H9 (cell line): ENCODE data around the gene HNRNPD. TPM values are rescaled to one million over a fixed set of nuclear protein-coding genes. Genes with fewer than 3 reads are reported as not detected.

Experiments used
- DNase-seq: peaks from one replicate; pipeline ENCODE4 v3.0.0-alpha.2; 2017
- H2AFZ ChIP-seq: one replicate; pipeline ENCODE4 v1.6.1; 2013; ENCODE audit warnings: mild to moderate bottlenecking, low read length, control low read depth, moderate library complexity
- H2AK5ac ChIP-seq: 2 replicates; pipeline ENCODE4 v1.6.1; 2013; ENCODE audit warnings: low read length, control low read depth, mixed read lengths; ENCODE audit not compliant: insufficient read length
- H2BK120ac ChIP-seq: one replicate; pipeline ENCODE4 v1.6.1; 2013; ENCODE audit warnings: low read depth, mild to moderate bottlenecking, low read length, control low read depth, inconsistent platforms; ENCODE audit not compliant: poor library complexity, severe bottlenecking
- H2BK12ac ChIP-seq: 2 replicates; pipeline ENCODE4 v1.6.1; 2013; ENCODE audit warnings: low read length, control low read depth, mixed read lengths, low read depth; ENCODE audit not compliant: insufficient read length
- H2BK15ac ChIP-seq: 2 replicates; pipeline ENCODE4 v1.6.1; 2013; ENCODE audit warnings: low read depth, low read length, control low read depth
- H2BK20ac ChIP-seq: one replicate; pipeline ENCODE4 v1.6.1; 2013; ENCODE audit warnings: low read depth, mild to moderate bottlenecking, low read length, control low read depth, inconsistent platforms; ENCODE audit not compliant: poor library complexity, severe bottlenecking
- H2BK5ac ChIP-seq: 2 replicates; pipeline ENCODE4 v1.6.1; 2013; ENCODE audit warnings: low read length, control low read depth, mixed read lengths; ENCODE audit not compliant: insufficient read length
- H3K14ac ChIP-seq: 2 replicates; pipeline ENCODE4 v1.6.1; 2013; ENCODE audit warnings: low read length, control low read depth; ENCODE audit not compliant: insufficient read depth
- H3K18ac ChIP-seq: 2 replicates; pipeline ENCODE4 v1.6.1; 2013; ENCODE audit warnings: low read depth, mild to moderate bottlenecking, mixed read lengths, low read length, control low read depth; ENCODE audit not compliant: insufficient read length
- H3K23ac ChIP-seq: 2 replicates; pipeline ENCODE4 v1.6.1; 2013; ENCODE audit warnings: low read length, control low read depth, mixed read lengths, low read depth; ENCODE audit not compliant: insufficient read length
- H3K23me2 ChIP-seq: 2 replicates; pipeline ENCODE4 v1.6.1; 2013; ENCODE audit warnings: low read depth, mild to moderate bottlenecking, mixed read lengths, low read length, control low read depth; ENCODE audit not compliant: insufficient read length, poor library complexity, severe bottlenecking
- H3K27ac ChIP-seq: 2 replicates; pipeline ENCODE4 v1.5.1; 2013; ENCODE audit warnings: low read length, control low read depth, mixed read lengths, low read depth; ENCODE audit not compliant: insufficient read length
- H3K27me3 ChIP-seq: 2 replicates; pipeline ENCODE4 v1.6.1; 2013; ENCODE audit warnings: low read length, control low read depth, inconsistent platforms; ENCODE audit not compliant: insufficient read depth
- H3K4ac ChIP-seq: 2 replicates; pipeline ENCODE4 v1.6.1; 2013; ENCODE audit warnings: low read depth, mild to moderate bottlenecking, control low read depth, inconsistent platforms, low read length, moderate library complexity
- H3K4me1 ChIP-seq: 2 replicates; pipeline ENCODE4 v1.6.1; 2013; ENCODE audit warnings: low read length, control low read depth, inconsistent platforms; ENCODE audit not compliant: insufficient read depth
- H3K4me2 ChIP-seq: 2 replicates; pipeline ENCODE4 v1.6.1; 2013; ENCODE audit warnings: low read length, control low read depth, mixed read lengths; ENCODE audit not compliant: insufficient read length, insufficient read depth
- H3K56ac ChIP-seq: 2 replicates; pipeline ENCODE4 v1.6.1; 2013; ENCODE audit warnings: low read depth, mild to moderate bottlenecking, mixed read lengths, low read length, control low read depth; ENCODE audit not compliant: insufficient read length
- H3K79me1 ChIP-seq: 2 replicates; pipeline ENCODE4 v1.6.1; 2013; ENCODE audit warnings: low read depth, mild to moderate bottlenecking, moderate library complexity, low read length, control low read depth, inconsistent platforms; ENCODE audit not compliant: insufficient read depth, poor library complexity, severe bottlenecking
- H3K79me2 ChIP-seq: 2 replicates; pipeline ENCODE4 v1.6.1; 2013; ENCODE audit warnings: low read length, control low read depth, inconsistent platforms; ENCODE audit not compliant: insufficient read depth
- H3K9ac ChIP-seq: 2 replicates; pipeline ENCODE4 v1.6.1; 2013; ENCODE audit warnings: low read length, control low read depth, mixed read lengths; ENCODE audit not compliant: insufficient read length; ENCODE audit errors: extremely low read depth
- H3K9me3 ChIP-seq: one replicate; pipeline ENCODE4 v1.6.1; 2013; ENCODE audit warnings: low read depth, low read length, inconsistent platforms; ENCODE audit not compliant: control insufficient read depth
- H3T11ph ChIP-seq: one replicate; pipeline ENCODE4 v1.6.1; 2013; ENCODE audit warnings: mild to moderate bottlenecking, low read length, control low read depth, inconsistent platforms
- H4K20me1 ChIP-seq: one replicate; pipeline ENCODE4 v1.6.1; 2013; ENCODE audit not compliant: control insufficient read depth, insufficient read length, insufficient read depth
- H4K5ac ChIP-seq: 2 replicates; pipeline ENCODE4 v1.6.1; 2013; ENCODE audit warnings: low read depth, mild to moderate bottlenecking, mixed read lengths, low read length, control low read depth; ENCODE audit not compliant: insufficient read length
- H4K8ac ChIP-seq: replicated peaks from 2 replicates; pipeline ENCODE4 v1.6.1; 2013; ENCODE audit warnings: low read length, control low read depth, mixed read lengths, low read depth; ENCODE audit not compliant: insufficient read length
- H4K91ac ChIP-seq: 2 replicates; pipeline ENCODE4 v1.6.1; 2013; ENCODE audit warnings: low read depth, mild to moderate bottlenecking, moderate library complexity, mixed read lengths, low read length, control low read depth; ENCODE audit not compliant: insufficient read length
- H3K27ac Mint-ChIP-seq, 3 experiments: 2 replicates in 2 of 3; 3 replicates in 1 of 3; pipeline ENCODE4 v1.8.0; 2020 to 2021; ENCODE audit warnings: mixed read lengths in 3 of 3, mild to moderate bottlenecking in 1 of 3, moderate library complexity in 1 of 3
- H3K27me3 Mint-ChIP-seq: 2 replicates; pipeline ENCODE4 v1.8.0; 2021; ENCODE audit warnings: low read depth, mild to moderate bottlenecking, moderate library complexity, mixed read lengths
- H3K36me3 Mint-ChIP-seq, 3 experiments: 2 replicates in 2 of 3; 3 replicates in 1 of 3; pipeline ENCODE4 v1.8.0; 2020 to 2021; ENCODE audit warnings: low read depth in 3 of 3, mixed read lengths in 3 of 3; ENCODE audit not compliant: insufficient read depth in 1 of 3
- H3K4me1 Mint-ChIP-seq, 2 experiments: 2 replicates each; pipeline ENCODE4 v1.8.0; 2020; ENCODE audit warnings: mixed read lengths in 2 of 2
- H3K4me3 Mint-ChIP-seq, 2 experiments: 2 replicates in 1 of 2; 3 replicates in 1 of 2; pipeline ENCODE4 v1.8.0; 2020 to 2021; ENCODE audit warnings: mild to moderate bottlenecking in 2 of 2, mixed read lengths in 2 of 2, moderate library complexity in 1 of 2
- H3K9me3 Mint-ChIP-seq, 2 experiments: 2 replicates in 1 of 2; 3 replicates in 1 of 2; pipeline ENCODE4 v1.8.0; 2020; ENCODE audit warnings: mild to moderate bottlenecking in 2 of 2, mixed read lengths in 2 of 2, moderate library complexity in 1 of 2
- CTCF ChIP-seq: fragments of 200-600 bp; sonication (generic); conservative IDR thresholded peaks from 3 replicates; pipeline ENCODE4 v1.8.0; 2021; ENCODE audit warnings: antibody characterized with exemption, mild to moderate bottlenecking
- WGBS: extraction: QIAGEN DNeasy Blood & Tissue Kit; methylation state at CpG from one replicate; pipeline ENCODE4 v1.1.7; 2013; ENCODE audit warnings: missing lambda C conversion rate, low lambda C conversion rate, mixed read lengths; ENCODE audit not compliant: insufficient read length; ENCODE audit errors: extremely low coverage; 5-methylcytosine and 5-hydroxymethylcytosine counted together
- total RNA-seq: library from RNA; stranded (reverse); gene quantifications from 2 replicates; pipeline ENCODE4 v1.2.1, GENCODE V29; 2021

HNRNPD gene
- total RNA-seq, 1 experiment from 2014 or later, result 611 TPM

DNA sequence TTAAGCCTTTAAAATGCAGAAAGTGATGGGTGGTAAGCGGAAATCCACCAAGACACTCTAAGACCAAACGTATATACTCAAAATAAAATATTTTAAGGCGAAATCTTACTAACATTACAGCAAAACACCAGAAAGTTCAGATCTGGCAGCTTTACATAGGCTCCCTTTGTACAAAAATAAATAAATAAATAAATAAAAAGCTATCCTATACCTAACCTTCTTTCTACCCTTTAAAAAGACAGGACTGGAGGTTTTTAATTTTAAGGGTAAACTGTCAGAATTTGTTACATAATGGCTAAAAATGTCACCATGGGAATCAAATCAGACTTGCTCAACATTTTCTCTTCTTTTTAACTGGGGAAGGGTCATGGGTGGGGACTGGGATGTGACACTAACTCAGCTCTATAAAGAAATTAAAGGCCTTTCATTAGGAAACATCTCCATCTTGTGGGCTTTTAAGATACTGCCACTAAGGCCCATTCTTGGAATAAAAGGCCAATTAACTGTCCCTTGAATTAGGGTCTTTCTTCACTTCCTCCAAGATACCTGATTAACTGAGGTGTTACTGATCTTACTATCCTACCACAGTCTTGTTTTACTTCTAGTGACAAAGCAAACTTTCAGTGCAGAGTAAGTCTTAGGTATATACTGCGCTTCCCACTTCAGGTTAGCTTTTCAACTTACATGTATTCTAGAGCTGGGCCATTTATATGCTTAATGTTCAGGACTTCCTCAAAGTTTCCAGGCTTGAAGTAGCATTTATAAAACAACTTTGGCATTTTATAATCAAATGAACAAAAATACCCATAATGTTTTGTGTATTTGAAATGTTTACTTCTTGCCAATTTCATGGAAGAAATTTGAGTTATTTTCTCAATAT lies 13.3 kb downstream of the HNRNPD start:
- H3K27ac ChIP-seq, result no peak overlapping the region

More for the DNA sequence above, 13.3 kb downstream of the HNRNPD start:
- H4K5ac ChIP-seq, result no peak overlapping the region
- no peak overlapping the region for H4K8ac ChIP-seq
- H2BK120ac ChIP-seq, result no peak overlapping the region
- H3K9me3 ChIP-seq, result no peaks in the 10 kb centered on the region
- H3K14ac ChIP-seq, result no peak overlapping the region
- Mint-ChIP-seq H3K36me3 (peaks cover 37 to 68% (median 49%) of the 10 kb centered on the region in 3 experiments; a peak in 6 of 7 replicates), H3K4me1 (peaks cover 25 to 29% of the 10 kb centered on the region in 2 experiments), H3K27me3 (no peaks in the 10 kb centered on the region), H3K27ac (no peak overlapping the region; a peak in 1 of 7 replicates), H3K4me3 (no peak overlapping the region), H3K9me3 (no peaks in the 10 kb centered on the region)
- H2BK15ac ChIP-seq, result no peak overlapping the region
- no peak overlapping the region for H3K4me2 ChIP-seq
- H3K56ac ChIP-seq, result no peak overlapping the region
- TF ChIP-seq CTCF, result peak; percentile 68
- no peaks in the 10 kb centered on the region for H3K4me1 ChIP-seq
- H3K23ac ChIP-seq, result no peak overlapping the region
- no CpG with 5 or more reads among the region's 4 CpGs for WGBS
- no peak overlapping the region for H2AK5ac ChIP-seq
- no peak overlapping the region for H4K91ac ChIP-seq
- no peak overlapping the region for H2BK5ac ChIP-seq
- no peak overlapping the region for H2AFZ ChIP-seq
- H2BK20ac ChIP-seq, result no peak overlapping the region
- DNase-seq, result no peak
- no peak overlapping the region for H3K9ac ChIP-seq
- H3K18ac ChIP-seq, result no peak overlapping the region
- H4K20me1 ChIP-seq, result no peaks in the 10 kb centered on the region
- no peak overlapping the region for H2BK12ac ChIP-seq
- H3K4ac ChIP-seq, result no peak overlapping the region
- peaks cover 35% of the 10 kb centered on the region for H3K79me2 ChIP-seq
- H3K79me1 ChIP-seq, result peaks cover 9% of the 10 kb centered on the region
- H3K23me2 ChIP-seq, result peaks cover 3% of the 10 kb centered on the region
- no peaks in the 10 kb centered on the region for H3K27me3 ChIP-seq
- no peak overlapping the region for H3T11ph ChIP-seq
